ENCODE data around the gene TOMM7. TPM values are rescaled to one million over a fixed set of nuclear protein-coding genes. Genes with fewer than 3 reads are reported as not detected.
A peak's percentile ranks its signal among the peaks of the same experiment; 100 is the strongest.

The TOMM7 gene
- total and polyA plus RNA-seq, 9 of the 15 experiments (the other 6 are each of a cell fraction or from before 2014, with no cell fraction given) = 283 to 1,717 (median 638) TPM

Small RNA genes lying within 50 kb of the gene (small RNA-seq; reads per million reads assigned to genes)
- gene SNORD93 = 2,484 reads per million, percentile 100 among the genes with 10 or more reads in this experiment

Other genes starting within 250 kb of the TOMM7 start
- gene IL6, start 95.6 kb downstream of the TOMM7 start, total RNA-seq (2014; rRNA removed) = 1.1 and 1.2 TPM in 2 replicates
- 1.3 and 1.5 TPM in 2 replicates for gene IL6, start 95.6 kb downstream of the TOMM7 start, total RNA-seq (2014; rRNA removed; fragmentation: Illumina TruSeq; extraction: Trizol)
- 0.68 and 0.76 TPM in 2 replicates for gene IL6, start 95.6 kb downstream of the TOMM7 start, total RNA-seq (2015; rRNA removed; fragmentation: Illumina TruSeq; extraction: Trizol)
- 0.94 and 1.5 TPM in 2 replicates for gene IL6, start 95.6 kb downstream of the TOMM7 start, total RNA-seq (2021)
- gene IL6, start 95.6 kb downstream of the TOMM7 start, polyA plus RNA-seq (2011; rRNA removed) = 1.2 and 1.6 TPM in 2 replicates
- 2.0 and 2.2 TPM in 2 replicates for gene IL6, start 95.6 kb downstream of the TOMM7 start, polyA plus RNA-seq (2014; fragmentation: Illumina TruSeq; extraction: Trizol)
- 1 to 10 TPM; 1.5 to 2.9 TPM for gene IL6, start 95.6 kb downstream of the TOMM7 start, polyA plus RNA-seq (2014; fragmentation: Nextera tagmentation; extraction: Ambion mirVana)
- 1.2 and 2.2 TPM in 2 replicates for gene IL6, start 95.6 kb downstream of the TOMM7 start, polyA plus RNA-seq (2014; rRNA removed)
- 18.8 and 24.7 TPM in 2 replicates for gene HYCC1, start 191.3 kb upstream of the TOMM7 start, total RNA-seq (2014; rRNA removed)
- 37.0 and 41.1 TPM in 2 replicates for gene HYCC1, start 191.3 kb upstream of the TOMM7 start, total RNA-seq (2014; rRNA removed; fragmentation: Illumina TruSeq; extraction: Trizol)
- 26.5 and 38.1 TPM in 2 replicates for gene HYCC1, start 191.3 kb upstream of the TOMM7 start, total RNA-seq (2015; rRNA removed; fragmentation: Illumina TruSeq; extraction: Trizol)
- gene HYCC1, start 191.3 kb upstream of the TOMM7 start, total RNA-seq (2021) = 37.9 and 43.0 TPM in 2 replicates
- gene HYCC1, start 191.3 kb upstream of the TOMM7 start, polyA plus RNA-seq (2011; rRNA removed) = 31.2 and 39.8 TPM in 2 replicates
- 40.4 and 44.7 TPM in 2 replicates for gene HYCC1, start 191.3 kb upstream of the TOMM7 start, polyA plus RNA-seq (2014; fragmentation: Illumina TruSeq; extraction: Trizol)
- gene HYCC1, start 191.3 kb upstream of the TOMM7 start, polyA plus RNA-seq (2014; fragmentation: Nextera tagmentation; extraction: Ambion mirVana) = 10 to 100 TPM; 11.2 to 16.0 TPM
- 33.3 and 40.6 TPM in 2 replicates for gene HYCC1, start 191.3 kb upstream of the TOMM7 start, polyA plus RNA-seq (2014; rRNA removed)

Measured in K562 (cell line).